ENCODE measurements around the gene NAXE. TPM values are rescaled to one million over a fixed set of nuclear protein-coding genes. Genes with fewer than 3 reads are reported as not detected.

NAXE gene
- total and polyA plus RNA-seq, 9 donors, result 43.5 to 85.4 (median 65.4) TPM

DNA sequence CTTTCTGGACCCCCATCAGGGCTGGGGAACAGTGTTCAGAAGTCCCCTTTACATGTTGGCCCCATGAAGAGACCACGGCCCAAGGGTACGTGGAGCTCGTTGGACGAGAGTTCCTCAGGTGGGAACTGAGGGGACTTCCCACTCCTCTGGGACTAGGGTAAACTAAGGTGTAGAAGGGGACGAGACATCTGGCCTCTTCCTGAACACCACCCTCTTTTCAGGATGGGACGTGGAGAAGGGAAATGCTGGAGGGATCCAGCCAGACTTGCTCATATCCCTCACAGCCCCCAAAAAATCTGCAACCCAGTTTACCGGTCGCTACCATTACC lies 2.0 kb downstream of the NAXE start:
- Histone ChIP-seq H3K27ac (no peak overlapping the region), H3K4me3 (no peak overlapping the region), H3K9me3 (no peaks in the 10 kb centered on the region), H3K27me3 (no peaks in the 10 kb centered on the region), H3K4me1 (ENCODE audit: insufficient read depth) (no peaks in the 10 kb centered on the region), H3K36me3 (no peaks in the 10 kb centered on the region)
- intact Hi-C loops (cut with DNase I), result loop anchor here in 1 of 4 donors (5.0 kb wide), 1 partner anchor 136 kb away; no protein-coding TSS in a partner anchor
- DNase-seq, result no peak
- WGBS, 3 donors, result 85 to 88% (median 87%) methylated on average over 8 of the region's 8 CpGs
- TF ChIP-seq, protein P1, sequence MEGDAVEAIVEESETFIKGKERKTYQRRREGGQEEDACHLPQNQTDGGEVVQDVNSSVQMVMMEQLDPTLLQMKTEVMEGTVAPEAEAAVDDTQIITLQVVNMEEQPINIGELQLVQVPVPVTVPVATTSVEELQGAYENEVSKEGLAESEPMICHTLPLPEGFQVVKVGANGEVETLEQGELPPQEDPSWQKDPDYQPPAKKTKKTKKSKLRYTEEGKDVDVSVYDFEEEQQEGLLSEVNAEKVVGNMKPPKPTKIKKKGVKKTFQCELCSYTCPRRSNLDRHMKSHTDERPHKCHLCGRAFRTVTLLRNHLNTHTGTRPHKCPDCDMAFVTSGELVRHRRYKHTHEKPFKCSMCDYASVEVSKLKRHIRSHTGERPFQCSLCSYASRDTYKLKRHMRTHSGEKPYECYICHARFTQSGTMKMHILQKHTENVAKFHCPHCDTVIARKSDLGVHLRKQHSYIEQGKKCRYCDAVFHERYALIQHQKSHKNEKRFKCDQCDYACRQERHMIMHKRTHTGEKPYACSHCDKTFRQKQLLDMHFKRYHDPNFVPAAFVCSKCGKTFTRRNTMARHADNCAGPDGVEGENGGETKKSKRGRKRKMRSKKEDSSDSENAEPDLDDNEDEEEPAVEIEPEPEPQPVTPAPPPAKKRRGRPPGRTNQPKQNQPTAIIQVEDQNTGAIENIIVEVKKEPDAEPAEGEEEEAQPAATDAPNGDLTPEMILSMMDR (IDR thresholded peaks at IDR 0.05), result no peak
- no peak for TF ChIP-seq POLR2A (IDR thresholded peaks at IDR 0.05)
- TF ChIP-seq EP300 (IDR thresholded peaks at IDR 0.05), result no peak

DNA sequence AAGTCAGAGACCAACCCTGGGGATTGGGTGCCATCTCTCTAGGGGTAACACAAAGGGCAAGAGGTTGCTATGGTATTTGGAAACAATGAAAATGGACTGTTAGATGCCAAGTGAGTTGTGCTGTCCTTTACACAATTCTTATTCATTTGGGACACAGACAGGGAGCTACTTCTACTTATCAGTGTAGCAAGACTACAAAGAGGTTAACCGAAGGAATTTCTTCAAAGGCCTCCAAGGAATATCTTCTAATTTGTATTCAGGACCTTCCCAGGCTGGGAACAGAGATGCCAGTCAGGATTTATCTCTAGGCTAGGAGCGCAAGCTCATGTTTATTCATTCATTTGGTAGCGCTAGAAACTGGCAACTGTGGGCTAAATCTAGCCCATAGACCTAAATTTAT lies 2.6 kb downstream of the NAXE start:
- 49 to 62% (median 54%) methylated on average over 3 of the region's 3 CpGs for WGBS, 3 donors
- no peak for DNase-seq
- intact Hi-C loops (cut with DNase I), result loop anchor here in 1 of 4 donors (5.0 kb wide), 1 partner anchor 137 kb away; no protein-coding TSS in a partner anchor
- TF ChIP-seq POLR2A (IDR thresholded peaks at IDR 0.05) (no peak), EP300 (IDR thresholded peaks at IDR 0.05) (no peak)
- TF ChIP-seq, protein P1 (IDR thresholded peaks at IDR 0.05), result no peak
- H3K4me3 ChIP-seq, result no peak overlapping the region
- H3K4me1 ChIP-seq (ENCODE audit: insufficient read depth), result no peaks in the 10 kb centered on the region
- no peak overlapping the region for H3K27ac ChIP-seq
- no peaks in the 10 kb centered on the region for H3K27me3 ChIP-seq
- H3K36me3 ChIP-seq, result no peaks in the 10 kb centered on the region
- H3K9me3 ChIP-seq, result no peaks in the 10 kb centered on the region

DNA sequence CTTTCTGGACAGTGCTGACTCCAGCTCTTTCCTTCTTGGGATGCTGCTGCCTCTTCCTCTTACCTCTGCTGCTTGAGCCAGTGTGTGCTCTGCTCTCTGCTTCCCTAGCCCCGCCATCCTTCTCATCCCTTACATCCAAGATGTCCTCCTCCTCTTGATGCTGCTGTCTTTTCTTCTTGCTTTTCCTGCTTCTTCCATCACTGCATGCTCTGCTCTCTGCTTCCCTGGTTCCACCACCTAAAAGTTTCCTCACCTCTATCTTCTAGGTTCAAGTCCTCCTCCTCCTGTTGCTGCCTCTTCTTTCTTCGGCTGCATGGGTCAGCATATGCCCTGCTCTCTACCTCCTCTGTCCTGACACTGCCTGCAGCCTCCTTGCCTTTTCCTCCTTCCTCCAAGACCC lies 3.4 kb downstream of the NAXE start:
- DNase-seq, result no peak
- Histone ChIP-seq H3K27me3 (no peaks in the 10 kb centered on the region), H3K27ac (no peak overlapping the region), H3K36me3 (no peaks in the 10 kb centered on the region), H3K9me3 (no peaks in the 10 kb centered on the region), H3K4me1 (ENCODE audit: insufficient read depth) (no peaks in the 10 kb centered on the region), H3K4me3 (no peak overlapping the region)
- WGBS, 3 donors, result 71 to 86% (median 83%) methylated on average over 2 of the region's 2 CpGs
- no peak for TF ChIP-seq POLR2A (IDR thresholded peaks at IDR 0.05)
- TF ChIP-seq EP300 (IDR thresholded peaks at IDR 0.05), result no peak
- TF ChIP-seq, protein P1 (IDR thresholded peaks at IDR 0.05), result no peak
- intact Hi-C loops (cut with DNase I), result loop anchor here in 1 of 4 donors (5.0 kb wide), 1 partner anchor 148 kb away; no protein-coding TSS in a partner anchor

DNA sequence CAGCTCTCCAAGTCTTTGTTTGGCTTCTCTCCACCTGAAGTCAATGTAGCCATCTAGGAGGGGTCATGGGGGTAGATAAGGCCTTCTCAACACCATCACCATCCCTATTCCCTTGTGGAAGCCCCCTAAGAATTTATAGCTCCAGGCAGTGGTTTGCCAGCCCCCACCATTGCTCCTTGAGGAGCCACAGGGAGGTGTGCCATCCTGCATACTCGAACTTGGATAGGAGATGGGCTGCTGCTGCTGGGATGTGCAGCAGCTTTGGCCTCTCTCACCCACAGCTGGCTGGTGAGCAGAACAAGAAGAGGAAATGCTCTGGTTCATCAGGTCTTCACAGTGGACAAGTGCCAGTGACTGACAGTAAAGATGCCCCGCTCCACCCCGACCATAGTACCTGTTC lies 4.8 kb downstream of the NAXE start:
- Histone ChIP-seq H3K27ac (no peak overlapping the region), H3K9me3 (no peaks in the 10 kb centered on the region), H3K4me1 (ENCODE audit: insufficient read depth) (peaks cover 4% of the 10 kb centered on the region), H3K36me3 (no peaks in the 10 kb centered on the region), H3K4me3 (no peak overlapping the region), H3K27me3 (no peaks in the 10 kb centered on the region)
- intact Hi-C loops (cut with DNase I), result loop anchor here in 1 of 4 donors (5.0 kb wide), 1 partner anchor 149 kb away; no protein-coding TSS in a partner anchor
- 71 to 85% (median 84%) methylated on average over 3 of the region's 3 CpGs for WGBS, 3 donors
- TF ChIP-seq POLR2A (IDR thresholded peaks at IDR 0.05) (no peak), EP300 (IDR thresholded peaks at IDR 0.05) (no peak)
- TF ChIP-seq, protein P1 (IDR thresholded peaks at IDR 0.05), result no peak
- DNase-seq, result no peak
